OCI-LY7 (cell line): Measurements from ENCODE around the gene ATG9A. TPM values are rescaled to one million over a fixed set of nuclear protein-coding genes. Genes with fewer than 3 reads are reported as not detected.

Experiments used
- BruUV-seq: library from RNA; stranded (reverse); fragments of 400-500 nt; replicated peaks from 2 replicates; lab custom pipeline; 2021; lab: Mats Ljungman, UMichigan
- CTCF ChIA-PET: fragments of 300-600 bp; sonication (Branson Sonifier 250); formaldehyde crosslinking; loops from one replicate; lab custom pipeline; 2022; ENCODE audit warnings: antibody characterized with exemption; ENCODE audit not compliant: unreplicated experiment; lab: Charles Lee
- POLR2A ChIA-PET: fragments of 300-600 bp; sonication (Branson Sonifier 250); formaldehyde crosslinking; loops from one replicate; lab custom pipeline; 2022; ENCODE audit warnings: antibody characterized with exemption; lab: Charles Lee
- DNase-seq: peaks from one replicate; pipeline ENCODE4 v3.0.0-alpha.2; 2015; ENCODE audit warnings: low spot score
- H2AFZ ChIP-seq: fragments of 200-600 bp; sonication (generic), shearing (Covaris generic); 2 replicates; pipeline ENCODE4 v1.6.1; 2014; ENCODE audit warnings: mild to moderate bottlenecking, antibody characterized with exemption, low read length, moderate library complexity
- H3K27ac ChIP-seq: fragments of 200-600 bp; sonication (generic); 2 replicates; pipeline ENCODE4 v1.5.1; 2014; ENCODE audit warnings: mixed run types, low read depth, mild to moderate bottlenecking, moderate library complexity, low read length, inconsistent platforms; ENCODE audit not compliant: poor library complexity, severe bottlenecking
- H3K36me3 ChIP-seq: fragments of 200-600 bp; sonication (generic); 2 replicates; pipeline ENCODE4 v1.6.1; 2014; ENCODE audit warnings: mild to moderate bottlenecking, antibody characterized with exemption, low read length, moderate library complexity, mixed read lengths; ENCODE audit not compliant: insufficient read depth
- H3K4me1 ChIP-seq: fragments of 200-600 bp; sonication (generic); 2 replicates; pipeline ENCODE4 v1.5.1; 2014; ENCODE audit warnings: mild to moderate bottlenecking, low read length; ENCODE audit not compliant: insufficient read depth, poor library complexity, severe bottlenecking
- H3K4me2 ChIP-seq: fragments of 200-600 bp; sonication (generic); 2 replicates; pipeline ENCODE4 v1.6.1; 2014; ENCODE audit warnings: mild to moderate bottlenecking, low read length
- H3K4me3 ChIP-seq: fragments of 200-600 bp; sonication (generic); 2 replicates; pipeline ENCODE4 v1.5.1; 2014; ENCODE audit warnings: mild to moderate bottlenecking, low read depth, low read length; ENCODE audit not compliant: poor library complexity, severe bottlenecking
- H3K79me2 ChIP-seq: fragments of 200-600 bp; sonication (generic); 2 replicates; pipeline ENCODE4 v1.6.1; 2016; ENCODE audit warnings: low read depth, mild to moderate bottlenecking, low read length, moderate library complexity, mixed read lengths; ENCODE audit not compliant: insufficient read depth
- H3K9me2 ChIP-seq: fragments of 200-600 bp; sonication (generic); 2 replicates; pipeline ENCODE4 v1.6.1; 2016; ENCODE audit warnings: mild to moderate bottlenecking, low read length, mixed read lengths; ENCODE audit not compliant: insufficient read depth
- H3K9me3 ChIP-seq: fragments of 200-600 bp; sonication (generic); 2 replicates; pipeline ENCODE4 v1.6.1; 2014; ENCODE audit warnings: mild to moderate bottlenecking, mixed run types, low read length, mixed read lengths
- H4K20me1 ChIP-seq: fragments of 200-600 bp; sonication (generic); 2 replicates; pipeline ENCODE4 v1.6.1; 2014; ENCODE audit warnings: mild to moderate bottlenecking, antibody characterized with exemption, low read length, moderate library complexity, mixed read lengths; ENCODE audit not compliant: insufficient read depth
- EZH2phosphoT487 ChIP-seq: fragments of 200-600 bp; sonication (generic); IDR thresholded peaks from 2 replicates; pipeline ENCODE4 v1.6.1; 2018; ENCODE audit warnings: low read depth, borderline replicate concordance, mild to moderate bottlenecking, mixed run types, antibody characterized with exemption, low read length, moderate library complexity, mixed read lengths
- intact Hi-C: fragments of 100-400 bp; cut with micrococcal nuclease; formaldehyde crosslinking; loops from one replicate; pipeline ENCODE4 v1.10.0; 2022; ENCODE audit not compliant: unreplicated experiment
- total RNA-seq, 2 experiments: library from RNA; depleted of rRNA in 1 of 2; stranded (reverse); fragments of >200 nt in 1 of 2; shearing (Covaris generic) in 1 of 2; gene quantifications; 2 replicates each; pipeline ENCODE4 v1.2.3, GENCODE V29; 2014 to 2022
- TF ChIP-seq, protein P1 (sequence below): fragments of 200-600 bp; sonication (generic); conservative IDR thresholded peaks from 2 replicates; pipeline ENCODE4 v1.5.1; 2014; ENCODE audit warnings: mild to moderate bottlenecking, antibody characterized with exemption, low read length, moderate library complexity, mixed read lengths

ATG9A gene
- total RNA-seq, 2 experiments from 2014 or later, result 22.2 to 23.4 TPM

- intact Hi-C loops, result loop anchor here (1.0 kb wide), 1 partner anchor 51 kb away; the partner anchor contains the start of gene NHEJ1
- Histone ChIP-seq H4K20me1 (no peaks in the 10 kb centered on the region), H3K9me2 (no peaks in the 10 kb centered on the region), H3K4me3 (no peak overlapping the region), H3K4me2 (no peak overlapping the region), H3K4me1 (peaks cover 13% of the 10 kb centered on the region), H3K79me2 (peaks cover 4% of the 10 kb centered on the region; the same call in 1 of the 2 replicates), H3K9me3 (no peaks in the 10 kb centered on the region), H2AFZ (no peak overlapping the region), H3K27ac (peak overlapping the region; percentile 13), H3K36me3 (peaks cover 52% of the 10 kb centered on the region)
- POLR2A ChIA-PET, result interaction anchor here (0.7 kb wide), 2 partner anchors 28 to 56 kb away, joined by 5 read pairs; no protein-coding TSS in a partner anchor
- no peak for DNase-seq
- CTCF ChIA-PET, result interaction anchor here (0.8 kb wide), 1 partner anchor 84 kb away, joined by 4 read pairs; no protein-coding TSS in a partner anchor
- BruUV-seq, result no TSS peak
- no peak for TF ChIP-seq EZH2phosphoT487
- TF ChIP-seq, protein P1, sequence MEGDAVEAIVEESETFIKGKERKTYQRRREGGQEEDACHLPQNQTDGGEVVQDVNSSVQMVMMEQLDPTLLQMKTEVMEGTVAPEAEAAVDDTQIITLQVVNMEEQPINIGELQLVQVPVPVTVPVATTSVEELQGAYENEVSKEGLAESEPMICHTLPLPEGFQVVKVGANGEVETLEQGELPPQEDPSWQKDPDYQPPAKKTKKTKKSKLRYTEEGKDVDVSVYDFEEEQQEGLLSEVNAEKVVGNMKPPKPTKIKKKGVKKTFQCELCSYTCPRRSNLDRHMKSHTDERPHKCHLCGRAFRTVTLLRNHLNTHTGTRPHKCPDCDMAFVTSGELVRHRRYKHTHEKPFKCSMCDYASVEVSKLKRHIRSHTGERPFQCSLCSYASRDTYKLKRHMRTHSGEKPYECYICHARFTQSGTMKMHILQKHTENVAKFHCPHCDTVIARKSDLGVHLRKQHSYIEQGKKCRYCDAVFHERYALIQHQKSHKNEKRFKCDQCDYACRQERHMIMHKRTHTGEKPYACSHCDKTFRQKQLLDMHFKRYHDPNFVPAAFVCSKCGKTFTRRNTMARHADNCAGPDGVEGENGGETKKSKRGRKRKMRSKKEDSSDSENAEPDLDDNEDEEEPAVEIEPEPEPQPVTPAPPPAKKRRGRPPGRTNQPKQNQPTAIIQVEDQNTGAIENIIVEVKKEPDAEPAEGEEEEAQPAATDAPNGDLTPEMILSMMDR, result no peak
These were observed 18.5 kb downstream of the ATG9A start for GRCh38 chr2:219210886-219211362.

DNA sequence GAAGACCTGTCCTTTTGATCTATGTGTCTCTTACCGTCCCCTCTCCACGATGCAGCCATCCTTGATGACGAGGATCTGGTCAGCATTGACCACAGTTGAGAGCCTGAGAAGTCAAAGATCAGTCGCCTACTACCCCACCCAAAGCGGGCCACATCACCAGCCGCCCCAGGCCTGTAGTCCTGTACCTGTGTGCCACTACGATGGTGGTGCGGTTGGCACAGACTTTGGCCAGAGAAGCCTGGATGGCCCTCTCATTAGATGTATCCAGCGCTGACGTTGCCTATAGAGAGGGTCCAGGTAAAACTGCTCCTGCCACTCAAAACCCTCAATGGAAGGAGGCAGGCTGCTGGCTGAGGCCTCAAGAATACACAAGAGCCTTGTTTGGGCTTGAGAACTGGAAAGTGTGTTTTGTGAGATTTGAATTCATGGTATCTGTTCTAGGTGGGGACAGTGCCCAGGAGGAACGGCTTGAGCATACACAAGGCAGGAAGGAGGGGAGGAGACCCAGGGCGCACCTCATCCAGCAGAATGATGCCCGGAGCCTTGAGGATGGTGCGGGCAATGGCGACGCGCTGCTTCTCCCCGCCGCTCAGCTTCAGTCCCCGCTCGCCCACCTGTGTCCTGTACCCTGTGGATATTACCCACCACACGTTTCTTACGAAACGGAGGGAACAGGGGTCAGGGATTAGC lies 19.1 kb downstream of the ATG9A start:
- H2AFZ ChIP-seq, result no peak overlapping the region
- ChIA-PET CTCF (no interaction called here), POLR2A (no interaction called here)
- no peak overlapping the region for H3K27ac ChIP-seq
- no peaks in the 10 kb centered on the region for H3K9me3 ChIP-seq
- TF ChIP-seq, protein P1, result no peak
- no peak for TF ChIP-seq EZH2phosphoT487
- H3K9me2 ChIP-seq, result no peaks in the 10 kb centered on the region
- no peak for DNase-seq
- BruUV-seq, result no TSS peak
- H3K36me3 ChIP-seq, result peaks cover 52% of the 10 kb centered on the region
- H3K79me2 ChIP-seq, result peaks cover 4% of the 10 kb centered on the region; the same call in 1 of the 2 replicates
- H3K4me2 ChIP-seq, result no peak overlapping the region
- intact Hi-C loops, result no loop called here
- H4K20me1 ChIP-seq, result no peaks in the 10 kb centered on the region
- H3K4me3 ChIP-seq, result no peak overlapping the region
- H3K4me1 ChIP-seq, result peaks cover 17% of the 10 kb centered on the region
